ENCODE results near the gene CTU1. TPM values are rescaled to one million over a fixed set of nuclear protein-coding genes. Genes with fewer than 3 reads are reported as not detected.

The CTU1 gene
- polyA plus RNA-seq, 1 donor: 4.1 TPM

DNA sequence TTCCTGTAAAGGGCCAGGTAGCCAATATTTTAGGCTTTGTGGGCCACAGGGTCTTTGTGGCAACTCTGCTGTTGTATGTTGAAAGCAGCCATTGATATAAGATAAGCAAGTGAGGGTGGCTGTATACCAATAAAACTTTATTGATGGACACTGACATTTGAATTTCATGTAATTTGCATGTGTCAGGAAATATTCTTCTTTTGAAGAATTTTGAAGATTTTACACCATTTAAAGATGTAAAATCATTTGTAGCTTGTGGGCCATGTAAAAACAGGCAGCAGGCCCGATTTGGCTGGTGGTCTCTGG lies 2.4 kb upstream of the CTU1 start:
- Histone ChIP-seq H3K27me3 (ENCODE audit: control insufficient read depth, insufficient read depth, low read length) (no peaks in the 10 kb centered on the region), H3K4me3 (ENCODE audit: low read length) (no peak overlapping the region), H3K27ac (ENCODE audit: low read length) (no peak overlapping the region), H3K36me3 (ENCODE audit: control insufficient read depth, insufficient read depth, low read length) (no peaks in the 10 kb centered on the region), H3K4me1 (ENCODE audit: control insufficient read depth, insufficient read depth, low read length) (peaks cover 8% of the 10 kb centered on the region), H3K9me3 (ENCODE audit: control insufficient read depth, low read depth, low read length) (no peaks in the 10 kb centered on the region)
- no peak for DNase-seq
- no CpG with 5 or more reads among the region's 1 CpG for WGBS (ENCODE audit: insufficient coverage, low lambda C conversion rate)

DNA sequence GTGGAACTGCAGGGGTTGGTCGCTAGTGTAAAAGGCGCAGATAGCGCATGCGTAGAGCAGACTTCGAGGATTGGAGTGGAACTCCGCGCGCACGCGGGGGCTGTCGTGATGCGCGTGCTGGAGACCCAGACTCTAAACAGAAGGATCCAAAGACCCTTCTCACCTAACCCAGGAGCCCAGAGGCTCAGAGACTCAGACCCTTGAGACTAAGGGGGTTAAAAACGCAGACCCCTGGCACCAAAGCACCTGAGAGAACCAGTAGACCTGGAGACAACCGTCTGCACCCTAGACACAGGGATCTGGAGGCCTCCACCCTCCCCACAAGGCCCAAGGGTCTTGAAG lies 567 bp upstream of the CTU1 start:
- no peak for DNase-seq
- Histone ChIP-seq H3K9me3 (ENCODE audit: control insufficient read depth, low read depth, low read length) (no peaks in the 10 kb centered on the region), H3K36me3 (ENCODE audit: control insufficient read depth, insufficient read depth, low read length) (peaks cover under 1% of the 10 kb centered on the region), H3K27me3 (ENCODE audit: control insufficient read depth, insufficient read depth, low read length) (no peaks in the 10 kb centered on the region), H3K4me1 (ENCODE audit: control insufficient read depth, insufficient read depth, low read length) (peaks cover 8% of the 10 kb centered on the region), H3K27ac (ENCODE audit: low read length) (no peak overlapping the region), H3K4me3 (ENCODE audit: low read length) (peak overlapping the region; percentile 73)
- no CpG with 5 or more reads among the region's 15 CpGs for WGBS (ENCODE audit: insufficient coverage, low lambda C conversion rate)

DNA sequence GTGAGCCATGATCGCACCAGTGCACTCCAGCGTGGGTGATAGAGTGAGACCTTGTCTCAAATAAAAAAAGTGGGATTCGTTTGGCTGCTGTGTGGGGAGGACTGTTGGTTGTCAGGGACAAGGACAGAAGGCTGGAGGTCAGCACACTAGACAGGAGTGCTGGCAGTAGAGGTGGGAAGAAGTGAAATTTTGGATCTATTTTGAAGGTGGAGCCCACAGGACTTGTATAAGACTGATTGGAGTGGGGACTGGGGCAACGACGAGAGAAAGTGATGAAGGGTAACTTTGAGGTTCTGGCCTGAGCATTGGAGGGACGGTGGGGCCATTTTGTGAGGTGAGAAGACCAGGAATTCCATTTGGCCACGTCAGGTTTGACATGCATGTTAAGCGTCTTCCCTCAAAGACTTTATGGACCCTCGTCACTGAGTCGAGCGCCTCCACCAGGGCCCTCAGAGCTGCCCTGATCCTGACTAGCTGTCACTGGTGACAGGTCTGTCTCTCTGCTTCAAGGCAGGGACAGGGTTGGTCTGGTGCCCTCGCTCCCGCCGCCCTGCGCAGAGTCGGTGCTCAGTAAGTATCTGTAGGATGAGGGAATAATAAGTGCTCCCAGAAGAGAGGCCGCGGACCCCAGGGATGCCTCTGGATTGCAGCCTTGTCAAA lies 673 bp downstream of the CTU1 start:
- DNase-seq: no peak
- H3K36me3 ChIP-seq (ENCODE audit: control insufficient read depth, insufficient read depth, low read length): peaks cover 6% of the 10 kb centered on the region
- no peaks in the 10 kb centered on the region for H3K27me3 ChIP-seq (ENCODE audit: control insufficient read depth, insufficient read depth, low read length)
- H3K27ac ChIP-seq (ENCODE audit: low read length): peak overlapping the region; percentile 13
- H3K9me3 ChIP-seq (ENCODE audit: control insufficient read depth, low read depth, low read length): no peaks in the 10 kb centered on the region
- H3K4me1 ChIP-seq (ENCODE audit: control insufficient read depth, insufficient read depth, low read length): peaks cover 8% of the 10 kb centered on the region
- peak overlapping the region; percentile 73 for H3K4me3 ChIP-seq (ENCODE audit: low read length)
- 30% methylated on average over 2 of the region's 18 CpGs for WGBS (ENCODE audit: insufficient coverage, low lambda C conversion rate)

DNA sequence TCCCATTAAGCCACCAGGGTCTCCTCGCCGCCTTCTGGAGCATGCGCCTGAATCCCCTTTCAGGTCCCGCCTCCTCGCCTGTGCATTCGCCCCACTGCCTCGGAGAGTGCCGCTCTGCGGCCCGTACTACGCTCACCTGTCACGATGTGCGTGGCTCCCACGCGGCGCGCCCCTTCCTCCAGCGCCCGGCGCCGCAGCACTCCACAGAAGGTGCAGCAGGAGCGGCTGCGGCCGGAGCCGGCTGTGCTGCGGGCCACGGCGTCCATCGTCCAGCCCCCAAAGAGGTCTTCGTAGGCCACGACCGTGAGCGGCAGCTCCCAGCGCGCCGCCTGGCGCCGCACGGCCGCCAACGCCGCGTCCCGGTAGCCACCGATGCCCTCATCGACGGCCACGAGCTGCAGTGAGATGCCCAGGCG lies 4.3 kb downstream of the CTU1 start:
- Histone ChIP-seq H3K27me3 (ENCODE audit: control insufficient read depth, insufficient read depth, low read length) (no peaks in the 10 kb centered on the region), H3K27ac (ENCODE audit: low read length) (no peak overlapping the region), H3K36me3 (ENCODE audit: control insufficient read depth, insufficient read depth, low read length) (peaks cover 19% of the 10 kb centered on the region), H3K4me1 (ENCODE audit: control insufficient read depth, insufficient read depth, low read length) (peaks cover 7% of the 10 kb centered on the region), H3K4me3 (ENCODE audit: low read length) (no peak overlapping the region), H3K9me3 (ENCODE audit: control insufficient read depth, low read depth, low read length) (no peaks in the 10 kb centered on the region)
- no CpG with 5 or more reads among the region's 49 CpGs for WGBS (ENCODE audit: insufficient coverage, low lambda C conversion rate)
- DNase-seq: no peak

DNA sequence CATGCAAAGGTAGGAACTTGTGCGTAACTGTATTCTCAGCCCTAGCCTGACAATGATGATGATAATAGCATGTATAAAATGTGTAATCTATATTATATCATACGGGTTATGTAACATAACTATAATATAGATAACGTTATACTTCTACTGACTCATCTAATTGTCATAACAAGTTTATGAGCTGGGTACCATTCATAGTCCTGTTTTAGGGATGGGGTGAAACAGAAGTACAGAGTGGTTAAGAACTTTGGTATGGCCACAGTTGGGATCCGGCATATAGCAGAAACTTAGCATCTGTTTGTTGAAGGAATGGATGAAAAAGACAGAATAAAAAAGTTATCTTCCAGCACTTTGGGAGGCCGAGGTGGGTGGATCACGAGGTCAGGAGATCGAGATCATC lies 5.2 kb downstream of the CTU1 start:
- Histone ChIP-seq H3K27ac (ENCODE audit: low read length) (no peak overlapping the region), H3K36me3 (ENCODE audit: control insufficient read depth, insufficient read depth, low read length) (peaks cover 19% of the 10 kb centered on the region), H3K4me3 (ENCODE audit: low read length) (no peak overlapping the region), H3K4me1 (ENCODE audit: control insufficient read depth, insufficient read depth, low read length) (peaks cover 4% of the 10 kb centered on the region), H3K27me3 (ENCODE audit: control insufficient read depth, insufficient read depth, low read length) (no peaks in the 10 kb centered on the region), H3K9me3 (ENCODE audit: control insufficient read depth, low read depth, low read length) (no peaks in the 10 kb centered on the region)
- DNase-seq: no peak
- no CpG with 5 or more reads among the region's 7 CpGs for WGBS (ENCODE audit: insufficient coverage, low lambda C conversion rate)

DNA sequence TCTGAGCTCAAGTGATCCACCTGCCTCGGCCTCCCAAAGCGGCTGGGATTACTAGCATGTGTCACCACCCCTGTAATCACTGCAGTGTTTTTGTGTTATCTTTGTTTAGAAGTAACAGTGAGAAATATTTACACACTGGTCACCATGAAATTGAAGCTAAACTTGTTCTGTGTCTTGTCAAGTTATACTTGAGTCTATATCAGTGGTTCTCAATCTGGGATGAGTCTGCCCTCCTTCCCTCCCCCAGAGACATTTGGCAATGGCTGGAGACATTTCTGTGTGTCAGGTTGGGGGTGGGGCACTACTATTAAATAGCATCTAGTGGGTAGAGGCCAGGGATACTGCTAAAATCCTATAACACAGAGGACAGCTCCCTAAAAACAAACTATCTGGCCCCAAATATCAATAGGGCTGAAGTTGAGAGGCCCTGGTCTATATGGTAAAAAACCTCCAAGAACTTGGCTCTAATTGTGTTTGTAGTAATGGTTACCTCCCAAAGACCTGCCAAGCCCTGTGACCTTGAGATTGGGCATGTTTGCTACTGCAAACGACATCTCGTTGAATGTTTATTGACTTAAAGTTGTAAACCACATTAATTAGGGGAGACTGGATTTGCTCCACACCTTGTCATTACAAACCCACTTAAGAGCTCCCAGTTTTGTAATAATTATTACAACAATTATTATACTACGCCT lies 6.9 kb downstream of the CTU1 start:
- Histone ChIP-seq H3K36me3 (ENCODE audit: control insufficient read depth, insufficient read depth, low read length) (peaks cover 19% of the 10 kb centered on the region), H3K4me1 (ENCODE audit: control insufficient read depth, insufficient read depth, low read length) (no peaks in the 10 kb centered on the region), H3K9me3 (ENCODE audit: control insufficient read depth, low read depth, low read length) (no peaks in the 10 kb centered on the region), H3K4me3 (ENCODE audit: low read length) (no peak overlapping the region), H3K27ac (ENCODE audit: low read length) (no peak overlapping the region), H3K27me3 (ENCODE audit: control insufficient read depth, insufficient read depth, low read length) (no peaks in the 10 kb centered on the region)
- no peak for DNase-seq
- WGBS (ENCODE audit: insufficient coverage, low lambda C conversion rate): no CpG with 5 or more reads among the region's 5 CpGs

DNA sequence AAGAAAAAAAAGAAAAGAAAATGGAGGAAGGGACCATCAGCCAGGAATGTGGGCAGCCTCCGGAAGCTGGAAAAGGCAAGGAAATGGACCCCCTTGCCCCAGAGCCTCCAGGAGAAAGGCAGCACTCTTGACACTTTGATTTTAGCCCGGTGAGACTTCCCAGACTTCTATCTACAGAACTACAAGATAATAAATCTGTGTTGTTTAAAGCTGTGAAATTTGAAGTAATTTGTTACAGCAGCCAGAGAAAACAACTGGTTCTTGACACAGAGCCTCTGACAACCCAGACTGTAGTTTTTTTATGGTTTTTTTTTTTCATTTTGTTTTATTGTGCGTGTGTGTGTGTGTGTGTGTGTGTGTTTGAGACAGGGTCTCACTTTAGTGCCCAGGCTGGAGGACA lies 7.6 kb downstream of the CTU1 start:
- H3K27ac ChIP-seq (ENCODE audit: low read length): no peak overlapping the region
- H3K9me3 ChIP-seq (ENCODE audit: control insufficient read depth, low read depth, low read length): no peaks in the 10 kb centered on the region
- H3K4me1 ChIP-seq (ENCODE audit: control insufficient read depth, insufficient read depth, low read length): no peaks in the 10 kb centered on the region
- H3K27me3 ChIP-seq (ENCODE audit: control insufficient read depth, insufficient read depth, low read length): no peaks in the 10 kb centered on the region
- WGBS (ENCODE audit: insufficient coverage, low lambda C conversion rate): 100% methylated on average over 1 of the region's 3 CpGs
- H3K4me3 ChIP-seq (ENCODE audit: low read length): no peak overlapping the region
- peaks cover 19% of the 10 kb centered on the region for H3K36me3 ChIP-seq (ENCODE audit: control insufficient read depth, insufficient read depth, low read length)
- no peak for DNase-seq

DNA sequence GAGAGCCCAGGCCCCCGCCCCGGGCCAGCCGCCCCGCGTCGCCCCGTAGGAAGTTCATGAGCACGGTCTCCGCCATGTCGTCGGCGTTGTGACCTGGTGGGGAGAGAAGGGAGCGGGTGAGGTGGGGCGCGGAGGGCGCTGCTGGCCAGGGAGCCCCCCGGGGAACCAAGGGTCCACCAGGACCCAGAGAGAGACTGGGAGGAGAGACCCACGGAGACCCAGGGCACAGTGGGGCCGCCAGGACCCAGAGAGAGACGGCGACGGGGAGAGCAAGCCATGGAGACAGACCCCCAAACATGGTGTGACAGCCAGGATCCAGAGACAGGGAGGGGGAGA lies 9.2 kb downstream of the CTU1 start:
- WGBS (ENCODE audit: insufficient coverage, low lambda C conversion rate): no CpG with 5 or more reads among the region's 22 CpGs
- peak overlapping the region; percentile 16 for H3K4me3 ChIP-seq (ENCODE audit: low read length)
- no peaks in the 10 kb centered on the region for H3K27me3 ChIP-seq (ENCODE audit: control insufficient read depth, insufficient read depth, low read length)
- H3K9me3 ChIP-seq (ENCODE audit: control insufficient read depth, low read depth, low read length): no peaks in the 10 kb centered on the region
- H3K36me3 ChIP-seq (ENCODE audit: control insufficient read depth, insufficient read depth, low read length): peaks cover 19% of the 10 kb centered on the region
- H3K4me1 ChIP-seq (ENCODE audit: control insufficient read depth, insufficient read depth, low read length): no peaks in the 10 kb centered on the region
- DNase-seq: no peak
- H3K27ac ChIP-seq (ENCODE audit: low read length): no peak overlapping the region

DNA sequence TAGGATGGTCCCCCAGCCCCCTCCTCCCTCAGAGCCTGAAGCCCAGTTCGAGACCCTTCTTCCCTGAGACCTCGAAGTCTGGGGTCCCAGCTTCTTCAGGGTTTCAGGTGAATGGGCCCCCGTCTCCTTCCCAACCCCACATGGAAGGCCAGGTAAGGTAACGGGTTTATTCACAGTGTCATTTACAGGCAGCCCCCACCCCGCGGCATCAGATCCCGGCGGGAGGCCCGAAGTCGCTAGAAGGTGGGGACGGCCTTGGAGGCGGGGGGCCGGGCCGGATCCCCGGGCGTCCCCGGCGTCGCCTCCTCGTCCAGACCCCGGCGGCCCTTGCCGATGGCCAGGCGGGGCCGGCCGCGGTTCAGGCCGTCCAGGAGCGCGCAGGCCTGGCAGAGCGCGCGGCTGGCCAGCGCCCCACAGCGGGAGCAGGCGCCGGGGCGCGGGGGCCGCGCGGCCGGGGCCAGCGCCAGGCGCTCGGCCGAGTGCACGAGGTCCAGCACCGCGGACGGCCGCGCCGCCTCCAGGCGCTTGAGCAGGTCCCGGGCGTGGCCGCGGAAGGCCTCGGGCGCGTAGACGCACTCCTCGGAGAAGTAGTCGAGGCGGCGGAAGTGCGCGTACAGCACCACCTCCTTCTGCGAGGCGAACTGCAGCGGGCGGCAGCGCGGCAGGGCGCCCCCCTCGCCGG lies 9.7 kb downstream of the CTU1 start:
- peaks cover 16% of the 10 kb centered on the region for H3K36me3 ChIP-seq (ENCODE audit: control insufficient read depth, insufficient read depth, low read length)
- no CpG with 5 or more reads among the region's 78 CpGs for WGBS (ENCODE audit: insufficient coverage, low lambda C conversion rate)
- H3K4me3 ChIP-seq (ENCODE audit: low read length): no peak overlapping the region
- no peaks in the 10 kb centered on the region for H3K4me1 ChIP-seq (ENCODE audit: control insufficient read depth, insufficient read depth, low read length)
- peak in 1 of 2 donors; percentile 20 for DNase-seq
- no peaks in the 10 kb centered on the region for H3K9me3 ChIP-seq (ENCODE audit: control insufficient read depth, low read depth, low read length)
- H3K27me3 ChIP-seq (ENCODE audit: control insufficient read depth, insufficient read depth, low read length): no peaks in the 10 kb centered on the region
- no peak overlapping the region for H3K27ac ChIP-seq (ENCODE audit: low read length)

DNA sequence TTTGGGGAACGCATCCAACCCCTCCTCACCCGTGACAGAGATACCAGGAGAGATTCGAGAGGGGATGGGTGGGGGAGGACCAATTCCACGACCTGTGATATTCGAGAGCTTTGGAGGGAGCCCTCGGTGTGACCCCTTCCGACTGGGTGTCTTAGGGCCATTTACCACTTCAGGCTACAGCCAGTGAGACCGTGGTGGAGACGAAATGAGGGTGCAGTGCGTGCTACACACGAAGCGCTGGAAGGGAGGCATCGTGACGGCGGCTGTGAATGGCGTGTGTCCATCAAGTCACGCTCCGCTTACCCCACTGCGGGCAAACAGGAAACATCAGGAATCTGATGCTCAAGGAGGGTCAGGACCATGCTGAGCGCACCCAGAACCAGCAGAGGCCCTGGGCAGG lies 10.4 kb downstream of the CTU1 start:
- peaks cover 15% of the 10 kb centered on the region for H3K36me3 ChIP-seq (ENCODE audit: control insufficient read depth, insufficient read depth, low read length)
- WGBS (ENCODE audit: insufficient coverage, low lambda C conversion rate): no CpG with 5 or more reads among the region's 20 CpGs
- H3K27ac ChIP-seq (ENCODE audit: low read length): no peak overlapping the region
- H3K27me3 ChIP-seq (ENCODE audit: control insufficient read depth, insufficient read depth, low read length): no peaks in the 10 kb centered on the region
- DNase-seq: no peak
- no peaks in the 10 kb centered on the region for H3K4me1 ChIP-seq (ENCODE audit: control insufficient read depth, insufficient read depth, low read length)
- H3K4me3 ChIP-seq (ENCODE audit: low read length): no peak overlapping the region
- no peaks in the 10 kb centered on the region for H3K9me3 ChIP-seq (ENCODE audit: control insufficient read depth, low read depth, low read length)
